HG02642 (cell line): ENCODE measurements around the gene P2RX4.
"Not testable (repeated sequence)": the region's sequence is repeated elsewhere in the genome, so short reads cannot be mapped to it uniquely, and the experiment has no call there.

Experiments
- ATAC-seq: cut with Tn5 transposase; IDR thresholded peaks from one replicate; pipeline ENCODE4 v1.9.1; 2021; ENCODE audit warnings: mild to moderate bottlenecking; ENCODE audit not compliant: unreplicated experiment, poor library complexity

P2RX4 gene

GRCh38 chr12:121209624-121210572 lies at the start of gene P2RX4:
Gene P2RX4, plus strand, starts transcription at chr12:121210129. Its CDS starts 36 bp downstream, at chr12:121210165.
- ATAC-seq: peak; percentile 92

- no peak for ATAC-seq
Measured at GRCh38 chr12:121162384-121162783, 47.5 kb upstream of the P2RX4 start.

GRCh38 chr12:121162985-121163384 lies 46.9 kb upstream of the P2RX4 start:
- no peak for ATAC-seq

- not testable (repeated sequence) for ATAC-seq
Measured at GRCh38 chr12:121164839-121165238, 45.1 kb upstream of the P2RX4 start.

- no peak for ATAC-seq
Measured at GRCh38 chr12:121165316-121165715, 44.6 kb upstream of the P2RX4 start.

GRCh38 chr12:121166356-121166755 lies 43.6 kb upstream of the P2RX4 start:
- ATAC-seq: no peak

- ATAC-seq: no peak
Measured at GRCh38 chr12:121167232-121167820, 42.6 kb upstream of the P2RX4 start.

GRCh38 chr12:121167951-121168350 lies 42.0 kb upstream of the P2RX4 start:
- no peak for ATAC-seq

- ATAC-seq: no peak
Measured at GRCh38 chr12:121170151-121170550, 39.8 kb upstream of the P2RX4 start.

GRCh38 chr12:121170611-121171260 lies 39.2 kb upstream of the P2RX4 start:
- ATAC-seq: no peak

GRCh38 chr12:121172145-121172544 lies 37.8 kb upstream of the P2RX4 start:
- no peak for ATAC-seq

- ATAC-seq: no peak
Measured at GRCh38 chr12:121175383-121176119, 34.4 kb upstream of the P2RX4 start.

GRCh38 chr12:121176826-121177529 lies 33.0 kb upstream of the P2RX4 start:
- ATAC-seq: no peak

GRCh38 chr12:121181181-121181580 lies 28.7 kb upstream of the P2RX4 start:
- ATAC-seq: no peak

- no peak for ATAC-seq
Measured at GRCh38 chr12:121182222-121182893, 27.6 kb upstream of the P2RX4 start.

- ATAC-seq: no peak
Measured at GRCh38 chr12:121184425-121184824, 25.5 kb upstream of the P2RX4 start.

- ATAC-seq: no peak
Measured at GRCh38 chr12:121184984-121185889, 24.7 kb upstream of the P2RX4 start.

GRCh38 chr12:121186826-121187225 lies 23.1 kb upstream of the P2RX4 start:
- no peak for ATAC-seq
